GM12878 (cell line): ENCODE data around the gene FMR1. TPM values are rescaled to one million over a fixed set of nuclear protein-coding genes. Genes with fewer than 3 reads are reported as not detected.

Experiments
- ATAC-seq: fragments of 200-7000 bp; cut with Tn5 transposase; 3 replicates; pipeline ENCODE4 v1.9.1; 2020; ENCODE audit warnings: mild to moderate bottlenecking, moderate library complexity
- BruUV-seq: library from RNA; stranded (reverse); fragments of 400-500 nt; replicated peaks from 2 replicates; lab custom pipeline; 2021; lab: Mats Ljungman, UMichigan
- CTCF ChIA-PET: fragments of 300-600 bp; sonication (Branson Sonifier 250); formaldehyde crosslinking; extraction: SDS; loops from one replicate; lab custom pipeline; 2021; ENCODE audit warnings: inconsistent platforms; lab: Yijun Ruan, JAX
- POLR2A ChIA-PET: fragments of 350-600 bp; formaldehyde crosslinking; extraction: SDS; loops from one replicate; lab custom pipeline; 2021; ENCODE audit warnings: inconsistent platforms; lab: Charles Lee
- RAD21 ChIA-PET: fragments of 300-600 bp; sonication (Branson Sonifier 250); formaldehyde crosslinking; loops from one replicate; lab custom pipeline; 2023; ENCODE audit warnings: antibody characterized with exemption; ENCODE audit not compliant: unreplicated experiment; lab: Charles Lee
- SMC1A ChIA-PET: fragments of 300-600 bp; sonication (Branson Sonifier 250); formaldehyde crosslinking; loops from one replicate; lab custom pipeline; 2023; ENCODE audit not compliant: unreplicated experiment, uncharacterized antibody; lab: Charles Lee
- DNase-seq: peaks from one replicate; pipeline ENCODE4 v3.0.0-alpha.2; 2011; ENCODE audit warnings: low read depth, low spot score
- FAIRE-seq: peaks from 3 replicates; lab custom pipeline; 2011; peaks lifted over from hg19 to GRCh38; lab: Jason Lieb, UNC
- H2AFZ ChIP-seq: 2 replicates; pipeline ENCODE4 v1.6.0; 2011; ENCODE audit warnings: low read depth, low read length, control low read depth; ENCODE audit not compliant: control insufficient read depth
- H3K27ac ChIP-seq: 2 replicates; pipeline ENCODE4 v1.5.1; 2011; ENCODE audit warnings: control low read depth; ENCODE audit not compliant: control insufficient read depth, insufficient read depth
- H3K27me3 ChIP-seq, 2 experiments: replicated peaks in 1 of 2; 2 replicates each; pipeline versions ENCODE4 v1.6.0 to v1.6.1; 2011; ENCODE audit warnings: low read length in 1 of 2; ENCODE audit not compliant: control insufficient read depth in 2 of 2, insufficient read depth in 2 of 2
- H3K36me3 ChIP-seq, 2 experiments: 2 replicates each; pipeline ENCODE4 v1.5.1; 2011; ENCODE audit warnings: low read length in 1 of 2; ENCODE audit not compliant: control insufficient read depth in 2 of 2, insufficient read depth in 2 of 2
- H3K4me1 ChIP-seq: 2 replicates; pipeline ENCODE4 v1.6.1; 2011; ENCODE audit warnings: mild to moderate bottlenecking, low read length, moderate library complexity, mixed read lengths; ENCODE audit not compliant: control insufficient read depth, insufficient read depth
- H3K4me2 ChIP-seq: 2 replicates; pipeline ENCODE4 v1.6.0; 2011; ENCODE audit warnings: control low read depth; ENCODE audit not compliant: control insufficient read depth, insufficient read depth
- H3K4me3 ChIP-seq: fragments of 200-600 bp; sonication (generic); 2 replicates; pipeline ENCODE4 v1.5.1; 2016
- H3K79me2 ChIP-seq: 2 replicates; pipeline ENCODE4 v1.6.0; 2011; ENCODE audit warnings: low read length; ENCODE audit not compliant: control insufficient read depth, insufficient read depth
- H3K9ac ChIP-seq: 2 replicates; pipeline ENCODE4 v1.8.0; 2011; ENCODE audit warnings: low read length, control low read depth, mixed read lengths; ENCODE audit not compliant: control insufficient read depth, insufficient read depth
- H3K9me3 ChIP-seq: replicated peaks from 3 replicates; pipeline ENCODE4 v1.5.1; 2011; ENCODE audit warnings: mild to moderate bottlenecking, low read length; ENCODE audit not compliant: control insufficient read depth, insufficient read depth
- H4K20me1 ChIP-seq: 2 replicates; pipeline ENCODE4 v1.6.0; 2011; ENCODE audit not compliant: control insufficient read depth, insufficient read depth
- BACH1 ChIP-seq: fragments of 450-650 bp; IDR thresholded peaks from 2 replicates; pipeline ENCODE4 v1.6.1; 2017; ENCODE audit warnings: mild to moderate bottlenecking, borderline replicate concordance
- BRCA1 ChIP-seq: IDR thresholded peaks from 2 replicates; pipeline ENCODE4 v1.6.1; 2011; ENCODE audit warnings: low read depth, low read length, improper control_type of control experiment
- CBX3 ChIP-seq: fragments of 200-600 bp; sonication (generic); IDR thresholded peaks from 2 replicates; pipeline ENCODE4 v1.6.1; 2016; ENCODE audit warnings: low read depth, borderline replicate concordance
- GABPA ChIP-seq: IDR thresholded peaks from 2 replicates; pipeline ENCODE4 v1.6.1; 2014; ENCODE audit warnings: antibody characterized with exemption, low read depth, mild to moderate bottlenecking, inconsistent platforms
- HDGF ChIP-seq: fragments of 450-650 bp; IDR thresholded peaks from 2 replicates; pipeline ENCODE4 v1.6.1; 2016; ENCODE audit warnings: antibody characterized with exemption
- IKZF1 ChIP-seq: fragments of 450-650 bp; conservative IDR thresholded peaks from 2 replicates; pipeline ENCODE4 v1.6.1; 2017; ENCODE audit warnings: antibody characterized with exemption, mild to moderate bottlenecking
- IRF4 ChIP-seq: IDR thresholded peaks from 2 replicates; pipeline ENCODE4 v1.6.1; 2011; ENCODE audit warnings: low read depth, low read length
- POLR2AphosphoS2 ChIP-seq: IDR thresholded peaks from 2 replicates; pipeline ENCODE4 v1.6.1; 2011; ENCODE audit warnings: low read depth, mild to moderate bottlenecking, low read length, improper control_type of control experiment, moderate library complexity
- SIN3A ChIP-seq: IDR thresholded peaks from 2 replicates; pipeline ENCODE4 v1.6.1; 2012; ENCODE audit warnings: low read depth, low read length, improper control_type of control experiment
- SMARCA5 ChIP-seq: fragments of 450-650 bp; IDR thresholded peaks from 2 replicates; pipeline ENCODE4 v1.6.1; 2017; ENCODE audit warnings: mild to moderate bottlenecking
- TARDBP ChIP-seq: IDR thresholded peaks from 2 replicates; pipeline ENCODE4 v1.6.1; 2016; ENCODE audit warnings: borderline replicate concordance
- TCF12 ChIP-seq: IDR thresholded peaks from 2 replicates; pipeline ENCODE4 v1.6.1; 2011; ENCODE audit warnings: low read depth, mild to moderate bottlenecking, low read length
- WGBS: methylation state at CpG from one replicate; pipeline ENCODE4 v1.1.6; 2016; ENCODE audit warnings: low lambda C conversion rate; ENCODE audit not compliant: insufficient replicate concordance, insufficient coverage; ENCODE audit errors: missing lambda C conversion rate; 5-methylcytosine and 5-hydroxymethylcytosine counted together
- in situ Hi-C: fragments of 300-500 bp; cut with MboI; formaldehyde crosslinking; loops from 9 replicates; pipeline ENCODE4 v1.14.3; 2018; ENCODE audit warnings: mixed read lengths
- intact Hi-C: fragments of 100-400 bp; cut with micrococcal nuclease; formaldehyde crosslinking; loops from one replicate; pipeline ENCODE4 v1.14.2; 2022; ENCODE audit not compliant: unreplicated experiment
- polyA plus RNA-seq, 11 experiments: library from polyadenylated mRNA; depleted of rRNA in 4 of 11; unstranded in 6 of 11; stranded (reverse) in 5 of 11; fragments of >200 nt; fragmentation: Nextera tagmentation in 4 of 11; fragmentation: Illumina TruSeq in 1 of 11; extraction: Ambion mirVana in 4 of 11; extraction: Trizol in 1 of 11; gene quantifications; 1 replicate in 1 of 11; 2 replicates in 10 of 11; pipeline versions ENCODE4 v1.2.1 to v1.2.3, GENCODE V29; 2011 to 2016; ENCODE audit warnings: inconsistent platforms in 2 of 11, missing spikeins in 2 of 11, low read depth in 1 of 11
- total RNA-seq, 4 experiments: library from RNA; depleted of rRNA in 3 of 4; stranded (reverse); fragments of >200 nt in 3 of 4; fragmentation: Illumina TruSeq in 1 of 4; extraction: Trizol in 1 of 4; gene quantifications; 2 replicates each; pipeline versions ENCODE4 v1.2.1 to v1.2.3, GENCODE V29; 2013 to 2021
- TF ChIP-seq, protein P1 (sequence below): fragments of 450-650 bp; IDR thresholded peaks from 2 replicates; pipeline ENCODE4 v1.6.1; 2017; ENCODE audit warnings: antibody characterized with exemption, mild to moderate bottlenecking, moderate library complexity
- TF ChIP-seq, protein P2 (sequence below): fragments of 450-650 bp; IDR thresholded peaks from 2 replicates; pipeline ENCODE4 v1.6.1; 2017; ENCODE audit warnings: borderline replicate concordance
- TF ChIP-seq, protein P3 (sequence below): IDR thresholded peaks from 2 replicates; pipeline ENCODE4 v1.6.1; 2011; ENCODE audit warnings: mild to moderate bottlenecking, low read depth, low read length, moderate library complexity; ENCODE audit not compliant: insufficient replicate concordance

The FMR1 gene
- total and polyA plus RNA-seq, 10 of the 15 experiments (the other 5 are each of a cell fraction or from before 2014, with no cell fraction given) = 7.9 to 37.5 (median 19.3) TPM

DNA sequence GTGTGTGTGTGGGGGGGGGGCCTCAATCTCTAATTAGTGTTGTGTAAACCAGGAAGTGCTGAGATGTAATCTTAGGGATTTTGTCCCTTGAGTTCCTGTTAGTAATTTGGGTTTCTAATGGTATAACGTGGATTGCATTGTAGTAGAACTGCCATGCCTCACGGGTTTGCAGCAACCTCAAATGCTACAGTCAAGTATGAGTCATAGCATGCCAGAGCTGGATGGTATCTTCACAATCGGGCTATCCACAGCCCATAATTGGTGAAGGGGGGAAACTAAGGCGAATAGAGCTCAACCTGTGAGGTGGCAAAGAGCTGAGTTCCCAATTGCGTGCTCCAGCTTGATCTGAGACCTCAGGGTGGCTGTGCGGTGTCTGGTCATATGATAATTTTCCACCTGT, 67.2 kb downstream of the FMR1 start (continued):
- TF ChIP-seq, protein P1, sequence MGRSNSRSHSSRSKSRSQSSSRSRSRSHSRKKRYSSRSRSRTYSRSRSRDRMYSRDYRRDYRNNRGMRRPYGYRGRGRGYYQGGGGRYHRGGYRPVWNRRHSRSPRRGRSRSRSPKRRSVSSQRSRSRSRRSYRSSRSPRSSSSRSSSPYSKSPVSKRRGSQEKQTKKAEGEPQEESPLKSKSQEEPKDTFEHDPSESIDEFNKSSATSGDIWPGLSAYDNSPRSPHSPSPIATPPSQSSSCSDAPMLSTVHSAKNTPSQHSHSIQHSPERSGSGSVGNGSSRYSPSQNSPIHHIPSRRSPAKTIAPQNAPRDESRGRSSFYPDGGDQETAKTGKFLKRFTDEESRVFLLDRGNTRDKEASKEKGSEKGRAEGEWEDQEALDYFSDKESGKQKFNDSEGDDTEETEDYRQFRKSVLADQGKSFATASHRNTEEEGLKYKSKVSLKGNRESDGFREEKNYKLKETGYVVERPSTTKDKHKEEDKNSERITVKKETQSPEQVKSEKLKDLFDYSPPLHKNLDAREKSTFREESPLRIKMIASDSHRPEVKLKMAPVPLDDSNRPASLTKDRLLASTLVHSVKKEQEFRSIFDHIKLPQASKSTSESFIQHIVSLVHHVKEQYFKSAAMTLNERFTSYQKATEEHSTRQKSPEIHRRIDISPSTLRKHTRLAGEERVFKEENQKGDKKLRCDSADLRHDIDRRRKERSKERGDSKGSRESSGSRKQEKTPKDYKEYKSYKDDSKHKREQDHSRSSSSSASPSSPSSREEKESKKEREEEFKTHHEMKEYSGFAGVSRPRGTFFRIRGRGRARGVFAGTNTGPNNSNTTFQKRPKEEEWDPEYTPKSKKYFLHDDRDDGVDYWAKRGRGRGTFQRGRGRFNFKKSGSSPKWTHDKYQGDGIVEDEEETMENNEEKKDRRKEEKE = no peak

DNA sequence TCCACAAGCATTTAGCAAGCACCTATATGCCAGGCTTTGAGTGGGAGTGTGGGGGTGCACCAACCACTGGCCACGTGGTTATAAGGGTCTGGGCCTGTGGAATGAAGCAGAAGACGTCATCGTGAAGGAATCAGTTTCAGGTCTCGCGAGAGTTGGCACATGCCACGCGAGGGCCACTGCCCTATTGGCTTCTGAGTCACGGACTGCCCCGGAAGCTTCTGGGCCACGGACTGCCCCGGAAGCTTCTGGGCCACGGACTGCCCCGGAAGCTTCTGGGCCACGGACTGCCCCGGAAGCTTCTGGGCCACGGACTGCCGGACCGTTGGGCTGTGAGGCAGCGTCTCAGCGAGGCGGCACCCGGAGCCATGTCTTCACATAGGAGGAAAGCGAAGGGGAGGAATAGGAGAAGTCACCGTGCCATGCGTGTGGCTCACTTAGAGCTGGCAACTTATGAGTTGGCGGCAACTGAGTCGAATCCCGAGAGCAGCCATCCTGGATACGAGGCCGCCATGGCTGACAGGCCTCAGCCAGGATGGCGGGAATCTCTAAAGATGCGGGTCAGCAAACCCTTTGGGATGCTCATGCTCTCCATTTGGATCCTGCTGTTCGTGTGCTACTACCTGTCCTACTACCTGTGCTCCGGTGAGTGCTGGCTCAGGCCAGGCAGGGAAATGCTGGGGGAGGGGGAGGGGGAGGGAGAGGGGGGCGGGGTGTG, 69.5 kb downstream of the FMR1 start, which contains the start of gene FMR1NB:
Gene FMR1NB, plus strand, starts transcription at position 300 of the 715 bp plus-strand sequence. Its CDS starts 66 bp downstream, at position 366.
- in situ Hi-C loops (no loop called here), intact Hi-C loops (no loop called here)
- Histone ChIP-seq H3K79me2 (no peaks in the 10 kb centered on the region), H3K4me3 (no peak within 1 kb of the TSS), H3K27ac (no peak within 1 kb of the TSS), H3K9ac (no peak within 1 kb of the TSS), H3K27me3 (no peaks in the 10 kb centered on the region), H3K36me3 (no peaks in the 10 kb centered on the region), H3K4me2 (no peak within 1 kb of the TSS), H3K9me3 (no peaks in the 10 kb centered on the region), H4K20me1 (no peaks in the 10 kb centered on the region), H3K4me1 (no peaks in the 10 kb centered on the region), H2AFZ (no peak within 1 kb of the TSS)
- 80% methylated on average over 33 of the region's 35 CpGs for WGBS
- ChIA-PET POLR2A (no interaction called here), SMC1A (no interaction called here), CTCF (no interaction called here), RAD21 (no interaction called here)
- DNase-seq (peak; percentile 1), FAIRE-seq (no peak), ATAC-seq (no peak)
- no peak for TF ChIP-seq POLR2AphosphoS2
- no peak for TF ChIP-seq HDGF
- TF ChIP-seq, protein P2, sequence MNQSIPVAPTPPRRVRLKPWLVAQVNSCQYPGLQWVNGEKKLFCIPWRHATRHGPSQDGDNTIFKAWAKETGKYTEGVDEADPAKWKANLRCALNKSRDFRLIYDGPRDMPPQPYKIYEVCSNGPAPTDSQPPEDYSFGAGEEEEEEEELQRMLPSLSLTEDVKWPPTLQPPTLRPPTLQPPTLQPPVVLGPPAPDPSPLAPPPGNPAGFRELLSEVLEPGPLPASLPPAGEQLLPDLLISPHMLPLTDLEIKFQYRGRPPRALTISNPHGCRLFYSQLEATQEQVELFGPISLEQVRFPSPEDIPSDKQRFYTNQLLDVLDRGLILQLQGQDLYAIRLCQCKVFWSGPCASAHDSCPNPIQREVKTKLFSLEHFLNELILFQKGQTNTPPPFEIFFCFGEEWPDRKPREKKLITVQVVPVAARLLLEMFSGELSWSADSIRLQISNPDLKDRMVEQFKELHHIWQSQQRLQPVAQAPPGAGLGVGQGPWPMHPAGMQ = no peak
- TF ChIP-seq, protein P3, sequence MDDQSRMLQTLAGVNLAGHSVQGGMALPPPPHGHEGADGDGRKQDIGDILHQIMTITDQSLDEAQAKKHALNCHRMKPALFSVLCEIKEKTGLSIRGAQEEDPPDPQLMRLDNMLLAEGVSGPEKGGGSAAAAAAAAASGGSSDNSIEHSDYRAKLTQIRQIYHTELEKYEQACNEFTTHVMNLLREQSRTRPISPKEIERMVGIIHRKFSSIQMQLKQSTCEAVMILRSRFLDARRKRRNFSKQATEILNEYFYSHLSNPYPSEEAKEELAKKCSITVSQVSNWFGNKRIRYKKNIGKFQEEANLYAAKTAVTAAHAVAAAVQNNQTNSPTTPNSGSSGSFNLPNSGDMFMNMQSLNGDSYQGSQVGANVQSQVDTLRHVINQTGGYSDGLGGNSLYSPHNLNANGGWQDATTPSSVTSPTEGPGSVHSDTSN = no peak
- no peak for TF ChIP-seq TARDBP
- TF ChIP-seq BRCA1 = no peak
- no peak for TF ChIP-seq SIN3A
- TF ChIP-seq BACH1 = no peak
- no peak for TF ChIP-seq CBX3
- TF ChIP-seq TCF12 = no peak
- TF ChIP-seq SMARCA5 = no peak
- no peak for TF ChIP-seq IKZF1
- no peak for TF ChIP-seq IRF4
- TF ChIP-seq GABPA = no peak
- BruUV-seq = no TSS peak
